NCI-H1092 treated with DMSO at 0.1 percent for 48 hours (cell line): ENCODE data around the gene DYRK1A.

Experiments
- DNase-seq: peaks from one replicate; lab custom pipeline; 2025; lab: John Stamatoyannopoulos, UW

The DYRK1A gene

GRCh38 chr21:37365517-37366481, 774 bp upstream of the DYRK1A start:
- DNase-seq = peak; percentile 66

GRCh38 chr21:37367336-37367702, 746 bp downstream of the DYRK1A start:
- DNase-seq = no peak

GRCh38 chr21:37367703-37368540, 1.3 kb downstream of the DYRK1A start:
- peak; percentile 21 for DNase-seq

- DNase-seq = no peak
Measured at GRCh38 chr21:37368541-37369279, 2.1 kb downstream of the DYRK1A start.

- no peak for DNase-seq
Measured at GRCh38 chr21:37369307-37369854, 2.8 kb downstream of the DYRK1A start.

GRCh38 chr21:37370152-37371040, 3.8 kb downstream of the DYRK1A start:
- DNase-seq = no peak

GRCh38 chr21:37371041-37371397, 4.4 kb downstream of the DYRK1A start:
- DNase-seq = no peak

- DNase-seq = no peak
Measured at GRCh38 chr21:37372127-37372731, 5.7 kb downstream of the DYRK1A start.

- DNase-seq = no peak
Measured at GRCh38 chr21:37372951-37373350, 6.4 kb downstream of the DYRK1A start.

GRCh38 chr21:37373539-37373938, 7.0 kb downstream of the DYRK1A start:
- no peak for DNase-seq

GRCh38 chr21:37374027-37374426, 7.5 kb downstream of the DYRK1A start:
- no peak for DNase-seq

- DNase-seq = no peak
Measured at GRCh38 chr21:37375866-37376574, 9.4 kb downstream of the DYRK1A start.

GRCh38 chr21:37378700-37379139, 12.1 kb downstream of the DYRK1A start:
- DNase-seq = no peak

- no peak for DNase-seq
Measured at GRCh38 chr21:37380349-37381323, 14.1 kb downstream of the DYRK1A start.

- no peak for DNase-seq
Measured at GRCh38 chr21:37381883-37382585, 15.5 kb downstream of the DYRK1A start.

GRCh38 chr21:37383086-37383485, 16.5 kb downstream of the DYRK1A start:
- DNase-seq = no peak

- DNase-seq = no peak
Measured at GRCh38 chr21:37383784-37384311, 17.3 kb downstream of the DYRK1A start.

- DNase-seq = no peak
Measured at GRCh38 chr21:37384416-37384815, 17.8 kb downstream of the DYRK1A start.
